Measurements from ENCODE around the gene LRR1. TPM values are rescaled to one million over a fixed set of nuclear protein-coding genes. Genes with fewer than 3 reads are reported as not detected.

The LRR1 gene
- polyA plus RNA-seq, 1 experiment = 8.6 TPM

DNA sequence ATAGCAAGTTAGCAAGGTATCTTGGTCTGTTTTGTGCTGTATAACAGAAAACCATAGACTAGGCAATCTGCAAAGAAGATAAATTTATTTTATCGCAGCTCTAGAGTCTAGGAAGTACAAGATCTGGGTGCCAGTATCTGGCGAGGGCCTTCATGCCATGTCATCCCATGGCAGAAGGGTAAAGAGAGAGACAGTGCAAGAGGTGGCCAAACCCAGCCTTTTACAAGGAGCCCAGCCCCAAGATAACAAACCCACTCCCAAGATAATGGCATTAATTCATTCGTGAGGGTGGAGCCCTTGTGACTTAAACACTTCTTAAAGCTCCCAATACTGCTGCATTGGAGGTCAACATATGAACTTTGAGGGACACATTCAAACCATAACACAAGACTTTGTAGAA, 29.5 kb upstream of the LRR1 start:
- POLR2A ChIA-PET = no interaction called here
- Histone ChIP-seq H3K27me3 (ENCODE audit: control insufficient read depth, insufficient read depth, low read length) (no peaks in the 10 kb centered on the region), H3K4me3 (ENCODE audit: low read depth, low read length) (no peak overlapping the region), H3K36me3 (ENCODE audit: control insufficient read depth, insufficient read depth, low read length) (no peaks in the 10 kb centered on the region)
- TF ChIP-seq, protein P1, sequence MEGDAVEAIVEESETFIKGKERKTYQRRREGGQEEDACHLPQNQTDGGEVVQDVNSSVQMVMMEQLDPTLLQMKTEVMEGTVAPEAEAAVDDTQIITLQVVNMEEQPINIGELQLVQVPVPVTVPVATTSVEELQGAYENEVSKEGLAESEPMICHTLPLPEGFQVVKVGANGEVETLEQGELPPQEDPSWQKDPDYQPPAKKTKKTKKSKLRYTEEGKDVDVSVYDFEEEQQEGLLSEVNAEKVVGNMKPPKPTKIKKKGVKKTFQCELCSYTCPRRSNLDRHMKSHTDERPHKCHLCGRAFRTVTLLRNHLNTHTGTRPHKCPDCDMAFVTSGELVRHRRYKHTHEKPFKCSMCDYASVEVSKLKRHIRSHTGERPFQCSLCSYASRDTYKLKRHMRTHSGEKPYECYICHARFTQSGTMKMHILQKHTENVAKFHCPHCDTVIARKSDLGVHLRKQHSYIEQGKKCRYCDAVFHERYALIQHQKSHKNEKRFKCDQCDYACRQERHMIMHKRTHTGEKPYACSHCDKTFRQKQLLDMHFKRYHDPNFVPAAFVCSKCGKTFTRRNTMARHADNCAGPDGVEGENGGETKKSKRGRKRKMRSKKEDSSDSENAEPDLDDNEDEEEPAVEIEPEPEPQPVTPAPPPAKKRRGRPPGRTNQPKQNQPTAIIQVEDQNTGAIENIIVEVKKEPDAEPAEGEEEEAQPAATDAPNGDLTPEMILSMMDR (IDR thresholded peaks at IDR 0.05; ENCODE audit: insufficient read depth, low read depth, low read length) = no peak
- DNase-seq (ENCODE audit: low read depth) = no peak
- CTCF ChIA-PET = interaction anchor here (0.8 to 1.4 kb wide), 3 partner anchors 18 to 108 kb away, joined by 3 to 5 read pairs (median 4); no protein-coding TSS in a partner anchor

DNA sequence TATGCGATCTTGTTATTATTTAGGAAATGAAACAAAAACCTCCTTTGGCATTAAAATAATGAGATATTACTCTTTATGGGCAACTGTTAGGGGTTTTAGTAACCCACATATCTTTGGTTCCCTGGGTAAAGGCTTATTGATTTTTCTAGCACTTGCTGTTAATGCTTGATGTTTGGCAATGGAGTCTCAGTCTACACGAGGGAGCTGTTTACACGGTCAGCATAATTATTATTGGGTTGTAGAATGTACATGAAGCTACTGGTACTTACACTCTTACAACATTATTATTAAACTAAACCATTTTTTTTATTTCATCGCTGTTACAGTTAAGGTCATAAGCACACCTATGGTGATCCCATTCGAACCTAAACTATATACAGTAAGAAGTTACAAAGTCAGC, 24.7 kb upstream of the LRR1 start:
- TF ChIP-seq, protein P1 (IDR thresholded peaks at IDR 0.05; ENCODE audit: insufficient read depth, low read depth, low read length) = no peak
- peaks cover 5% of the 10 kb centered on the region; the same call in 1 of the 2 replicates for H3K36me3 ChIP-seq (ENCODE audit: control insufficient read depth, insufficient read depth, low read length)
- CTCF ChIA-PET = interaction anchor here (0.6 kb wide), 1 partner anchor 13 kb away, joined by 3 read pairs; no protein-coding TSS in a partner anchor
- H3K4me3 ChIP-seq (ENCODE audit: low read depth, low read length) = no peak overlapping the region
- no peaks in the 10 kb centered on the region for H3K27me3 ChIP-seq (ENCODE audit: control insufficient read depth, insufficient read depth, low read length)
- DNase-seq (ENCODE audit: low read depth) = no peak
- POLR2A ChIA-PET = no interaction called here

DNA sequence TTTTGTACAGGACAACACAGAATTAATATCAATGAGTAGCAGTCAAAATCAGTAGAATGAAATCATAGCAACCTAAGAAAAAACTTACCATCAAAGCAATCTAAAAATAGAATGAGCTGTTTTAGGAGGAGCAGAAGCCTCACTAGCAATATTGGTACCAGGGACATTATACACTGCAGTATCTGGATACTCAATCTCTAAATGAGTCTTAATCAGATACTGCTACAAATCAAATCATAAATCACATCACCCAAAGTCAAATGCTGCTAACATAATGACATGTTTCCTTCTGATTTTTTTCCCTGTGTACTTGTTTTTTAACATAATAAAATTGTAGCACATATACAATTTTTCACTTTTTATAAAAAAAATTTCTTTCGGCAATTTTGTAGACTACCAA, 20.6 kb upstream of the LRR1 start:
- DNase-seq (ENCODE audit: low read depth) = no peak
- no peaks in the 10 kb centered on the region for H3K27me3 ChIP-seq (ENCODE audit: control insufficient read depth, insufficient read depth, low read length)
- CTCF ChIA-PET = interaction anchor here (0.6 kb wide), 1 partner anchor 9 kb away, joined by 3 read pairs; no protein-coding TSS in a partner anchor
- peaks cover 7% of the 10 kb centered on the region for H3K36me3 ChIP-seq (ENCODE audit: control insufficient read depth, insufficient read depth, low read length)
- no peak overlapping the region for H3K4me3 ChIP-seq (ENCODE audit: low read depth, low read length)
- POLR2A ChIA-PET = no interaction called here
- TF ChIP-seq, protein P1 (IDR thresholded peaks at IDR 0.05; ENCODE audit: insufficient read depth, low read depth, low read length) = no peak

DNA sequence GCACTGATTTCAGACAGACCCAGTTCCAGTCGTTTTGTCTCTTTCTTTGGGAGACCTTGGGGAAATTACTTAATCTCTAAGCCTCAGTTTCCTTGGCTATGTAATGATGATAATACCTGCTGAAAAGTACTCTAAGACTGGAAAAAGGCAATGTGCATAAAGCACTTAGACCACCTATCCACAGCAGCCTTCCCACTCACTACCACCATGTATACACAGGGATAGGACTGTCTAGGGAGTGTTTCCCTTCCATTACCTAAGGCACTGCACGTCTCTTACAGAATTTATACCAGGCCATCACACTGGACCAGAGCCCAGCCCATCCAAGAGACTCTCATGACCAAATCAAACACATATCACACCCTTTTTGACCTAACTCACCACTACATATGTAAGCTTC, 18.9 kb upstream of the LRR1 start:
- no peak for DNase-seq (ENCODE audit: low read depth)
- ChIA-PET POLR2A (no interaction called here), CTCF (no interaction called here)
- Histone ChIP-seq H3K36me3 (ENCODE audit: control insufficient read depth, insufficient read depth, low read length) (peaks cover 12% of the 10 kb centered on the region), H3K27me3 (ENCODE audit: control insufficient read depth, insufficient read depth, low read length) (no peaks in the 10 kb centered on the region), H3K4me3 (ENCODE audit: low read depth, low read length) (no peak overlapping the region)
- TF ChIP-seq, protein P1 (IDR thresholded peaks at IDR 0.05; ENCODE audit: insufficient read depth, low read depth, low read length) = no peak

DNA sequence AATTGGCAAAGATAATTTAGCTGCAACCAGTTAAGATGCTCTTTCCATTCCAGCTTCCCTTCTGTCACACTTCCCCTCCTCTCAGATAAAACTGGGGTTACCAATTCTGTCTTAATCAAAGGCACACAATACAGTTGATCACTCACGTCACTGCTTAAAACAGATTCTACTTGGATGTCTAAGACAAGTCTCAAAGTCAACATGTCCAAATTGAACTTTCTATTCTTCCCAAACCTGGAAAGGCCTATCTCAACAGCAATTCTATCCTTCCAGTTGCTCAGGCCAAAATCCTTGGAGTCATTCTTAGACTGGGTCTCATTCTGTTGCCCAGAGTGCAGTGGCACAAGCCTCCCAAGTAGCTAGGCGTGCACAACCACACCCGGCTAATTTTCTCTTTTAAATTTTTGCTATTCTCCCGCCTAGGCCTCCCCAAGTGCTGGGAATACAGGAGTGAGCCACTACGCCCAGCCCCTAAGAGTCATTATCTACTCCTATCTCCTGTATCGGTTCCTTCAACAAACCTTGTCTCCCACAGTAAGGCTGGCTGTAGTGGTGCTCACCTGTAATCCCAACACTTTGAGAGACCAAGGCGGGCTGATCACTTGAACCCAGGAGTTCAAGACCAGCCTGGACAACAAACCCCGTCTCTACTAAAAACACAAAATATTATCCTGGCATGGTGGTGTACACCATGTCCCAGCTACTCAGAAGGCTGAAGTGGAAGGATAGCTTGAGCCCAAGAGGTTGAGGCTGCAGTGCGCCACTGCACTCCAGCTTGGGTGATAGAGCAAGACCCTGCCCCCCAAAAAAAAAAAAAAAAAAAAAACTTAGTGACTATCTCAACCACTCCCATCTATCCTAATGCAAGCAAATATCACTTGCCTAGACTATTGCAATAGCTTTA, 17.3 kb upstream of the LRR1 start:
- no peak for DNase-seq (ENCODE audit: low read depth)
- ChIA-PET CTCF (no interaction called here), POLR2A (interaction anchor here (0.6 kb wide), 1 partner anchor 1532 kb away, joined by 5 read pairs; no protein-coding TSS in a partner anchor)
- Histone ChIP-seq H3K4me3 (ENCODE audit: low read depth, low read length) (no peak overlapping the region), H3K27me3 (ENCODE audit: control insufficient read depth, insufficient read depth, low read length) (no peaks in the 10 kb centered on the region), H3K36me3 (ENCODE audit: control insufficient read depth, insufficient read depth, low read length) (peaks cover 12% of the 10 kb centered on the region)
- TF ChIP-seq, protein P1 (IDR thresholded peaks at IDR 0.05; ENCODE audit: insufficient read depth, low read depth, low read length) = no peak

Data from BJ (cell line).